ENCODE data around the gene AVL9.
"Not testable (repeated sequence)": the region's sequence is repeated elsewhere in the genome, so short reads cannot be mapped to it uniquely, and the experiment has no call there.

Gene AVL9

DNA sequence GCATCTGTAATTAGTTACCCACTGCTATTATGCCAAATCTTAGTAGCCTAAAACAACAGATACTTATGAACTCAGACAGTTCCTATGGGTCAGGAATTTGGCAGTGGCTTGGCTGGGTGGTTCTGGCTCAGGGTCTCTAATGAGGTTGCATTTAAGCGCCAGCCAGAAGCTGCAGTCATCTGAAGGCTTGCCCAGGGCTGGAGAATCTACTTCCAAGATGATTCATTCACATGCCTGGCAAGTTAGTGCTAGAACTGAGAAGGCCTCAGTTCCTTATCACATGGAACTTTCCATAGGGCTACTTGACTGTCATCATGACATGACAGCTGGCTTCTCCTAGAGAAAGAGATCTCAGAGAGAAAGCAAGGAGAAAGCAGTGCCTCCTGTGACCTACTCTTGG is 121.3 kb downstream of the AVL9 start:
- H3K4me3 ChIP-seq (ENCODE audit: low read depth, low read length) = no peak overlapping the region
- no peak for TF ChIP-seq CTCF (IDR thresholded peaks at IDR 0.05; ENCODE audit: low read depth, low read length)

DNA sequence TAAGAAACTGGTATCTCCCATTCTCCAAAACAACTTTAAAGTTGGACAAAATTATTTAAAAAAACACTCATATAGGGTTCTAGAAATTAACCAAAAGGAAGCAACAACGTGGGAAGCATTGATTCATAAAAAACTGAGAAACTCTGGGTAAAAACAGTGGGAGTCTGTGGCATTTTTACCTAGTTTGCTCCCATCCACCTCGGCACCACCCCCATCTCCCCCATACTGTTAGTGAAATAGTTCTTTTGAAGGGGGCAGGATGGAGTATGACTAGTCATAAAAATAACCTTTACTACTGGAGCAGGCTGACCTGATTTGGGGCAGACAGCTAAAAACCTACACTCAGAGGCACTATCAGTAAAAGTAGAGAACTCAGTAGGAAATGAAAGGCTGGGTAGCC is 123.2 kb downstream of the AVL9 start:
- H3K4me3 ChIP-seq (ENCODE audit: low read depth, low read length) = no peak overlapping the region
- no peak for TF ChIP-seq CTCF (IDR thresholded peaks at IDR 0.05; ENCODE audit: low read depth, low read length)

DNA sequence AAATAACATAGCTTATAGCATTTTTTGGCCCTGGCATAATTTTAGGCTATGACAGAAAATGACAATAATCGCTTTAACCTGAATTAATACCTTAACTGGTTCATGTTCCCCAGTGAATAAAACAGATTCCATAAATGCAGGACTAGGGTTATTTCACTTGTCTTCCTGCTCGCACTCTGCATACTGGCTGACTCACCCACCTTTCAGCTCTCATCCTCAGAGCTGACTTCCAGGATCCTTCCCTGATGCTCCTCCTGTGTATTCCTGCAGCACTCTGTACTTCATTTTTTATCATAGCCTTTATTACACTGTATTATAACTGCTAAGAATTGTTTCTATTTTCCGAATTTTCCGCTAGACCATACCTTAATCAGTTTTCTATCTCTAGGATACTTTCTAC is 123.7 kb downstream of the AVL9 start:
- no peak for TF ChIP-seq CTCF (IDR thresholded peaks at IDR 0.05; ENCODE audit: low read depth, low read length)
- no peak overlapping the region for H3K4me3 ChIP-seq (ENCODE audit: low read depth, low read length)

GRCh38 chr7:32619416-32619815 is 124.1 kb downstream of the AVL9 start:
- not testable (repeated sequence) for H3K4me3 ChIP-seq (ENCODE audit: low read depth, low read length)

GRCh38 chr7:32631021-32631420 is 135.7 kb downstream of the AVL9 start:
- H3K4me3 ChIP-seq (ENCODE audit: low read depth, low read length) = no peak overlapping the region
- no peak for TF ChIP-seq CTCF (IDR thresholded peaks at IDR 0.05; ENCODE audit: low read depth, low read length)

- not testable (repeated sequence) for H3K4me3 ChIP-seq (ENCODE audit: low read depth, low read length)
Observed at GRCh38 chr7:32631590-32632497, 136.6 kb downstream of the AVL9 start.

GRCh38 chr7:32633446-32633845 is 138.2 kb downstream of the AVL9 start:
- H3K4me3 ChIP-seq (ENCODE audit: low read depth, low read length) = not testable (repeated sequence)

- H3K4me3 ChIP-seq (ENCODE audit: low read depth, low read length) = not testable (repeated sequence)
Observed at GRCh38 chr7:32634798-32635393, 139.6 kb downstream of the AVL9 start.

- not testable (repeated sequence) for H3K4me3 ChIP-seq (ENCODE audit: low read depth, low read length)
Observed at GRCh38 chr7:32636725-32637462, 141.6 kb downstream of the AVL9 start.

DNA sequence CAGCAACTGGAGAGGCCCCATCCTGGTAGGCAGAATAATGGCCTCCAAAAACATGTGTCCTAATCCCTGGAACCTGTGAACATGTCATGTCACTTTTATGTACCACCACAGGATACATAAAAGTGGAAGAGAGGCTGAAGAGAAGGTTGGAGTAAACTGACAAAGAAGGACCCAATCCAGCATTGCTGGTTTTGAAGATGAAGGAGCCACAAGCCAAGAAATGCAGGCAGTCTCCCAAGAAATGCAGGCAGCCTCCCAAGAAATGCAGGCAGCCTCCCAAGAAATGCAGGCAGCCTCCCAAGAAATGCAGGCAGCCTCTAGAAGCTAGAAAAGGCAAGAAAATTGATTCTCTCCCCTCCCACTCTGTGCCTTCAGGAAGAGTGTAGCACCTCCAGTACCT is 142.3 kb downstream of the AVL9 start:
- not testable (repeated sequence) for H3K4me3 ChIP-seq (ENCODE audit: low read depth, low read length)

Measured in WI38 (cell line).